CD4-positive, alpha-beta T cell treated with Interleukin-17A for 4 hours (primary cell): Measurements from ENCODE around the gene ASTN2.

Source experiments
- DNase-seq: peaks from one replicate; pipeline ENCODE4 v3.0.0-alpha.2; 2020; ENCODE audit warnings: mixed read lengths

Gene ASTN2

GRCh38 chr9:116646661-116647514 lies 768.0 kb downstream of the ASTN2 start:
- DNase-seq, result no peak

DNA sequence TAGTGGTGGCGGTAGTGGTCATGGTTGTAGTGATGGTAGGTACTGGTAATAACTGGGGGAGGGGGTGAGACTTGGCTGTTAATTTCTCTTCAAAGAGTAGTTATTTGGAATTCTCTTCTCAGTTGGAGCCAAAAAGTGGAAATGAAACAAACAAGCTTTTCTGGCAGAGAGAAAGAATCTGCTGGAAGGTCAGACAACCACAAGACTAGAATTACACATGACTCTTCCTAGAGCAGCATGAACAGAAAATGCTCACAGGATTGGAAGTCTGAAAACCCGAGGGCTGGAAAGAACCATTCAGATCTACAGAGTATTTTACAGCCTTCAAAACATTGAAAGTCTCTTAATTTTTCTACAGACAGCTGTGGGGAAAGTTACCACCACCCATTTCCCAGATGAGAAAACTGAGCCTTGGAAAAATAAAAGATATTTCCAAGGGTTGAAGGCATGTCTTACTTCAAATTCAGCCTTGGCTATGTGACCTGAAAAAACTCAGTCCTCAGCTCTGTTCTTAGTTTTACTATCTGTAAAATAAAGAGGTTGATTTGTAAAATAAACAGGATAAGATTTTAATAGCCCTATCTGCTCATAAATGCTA lies 770.7 kb downstream of the ASTN2 start:
- no peak for DNase-seq

DNA sequence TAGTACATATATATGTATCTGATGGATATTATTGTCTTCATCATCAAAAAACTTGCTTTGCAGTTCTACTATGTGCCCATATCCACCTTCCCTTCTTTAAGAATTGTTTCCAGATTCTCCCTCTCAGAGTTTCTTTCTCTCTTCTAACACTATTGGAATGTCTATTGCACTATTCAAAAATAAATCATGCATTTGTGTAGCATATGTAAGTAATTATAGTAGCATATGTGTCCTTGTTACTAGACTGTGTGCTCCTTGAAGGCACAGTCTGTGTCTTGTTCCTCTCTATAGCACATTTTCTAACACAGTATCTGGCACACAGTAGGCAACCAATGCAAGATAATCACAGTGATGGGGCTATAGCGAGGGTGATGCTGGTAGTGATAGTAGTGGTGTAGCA lies 771.2 kb downstream of the ASTN2 start:
- no peak for DNase-seq

GRCh38 chr9:116641292-116642059 lies 773.4 kb downstream of the ASTN2 start:
- DNase-seq, result no peak

DNA sequence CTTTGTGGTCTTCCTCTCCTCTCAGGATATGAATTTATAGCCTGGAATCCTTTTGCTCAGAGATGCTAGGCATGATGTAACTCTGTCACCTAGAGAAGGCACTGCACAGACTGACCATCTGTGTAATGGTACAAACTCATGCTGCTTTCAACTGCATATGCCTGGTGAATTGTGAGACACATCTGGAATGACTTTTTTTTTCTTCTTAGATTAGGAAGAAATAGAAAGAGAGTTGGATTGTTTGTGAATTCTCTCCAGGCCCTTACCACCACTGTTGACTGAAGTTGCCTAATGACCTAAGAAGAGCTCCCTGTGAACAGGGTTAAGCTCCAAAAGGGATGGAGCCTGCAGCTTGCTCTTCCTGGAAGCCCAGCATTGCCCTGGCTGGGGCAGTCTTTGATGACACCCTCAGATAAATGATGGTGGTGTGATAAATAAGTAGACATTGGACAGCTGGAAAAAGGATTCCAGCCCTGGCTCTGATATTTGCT lies 775.6 kb downstream of the ASTN2 start:
- DNase-seq, result no peak

DNA sequence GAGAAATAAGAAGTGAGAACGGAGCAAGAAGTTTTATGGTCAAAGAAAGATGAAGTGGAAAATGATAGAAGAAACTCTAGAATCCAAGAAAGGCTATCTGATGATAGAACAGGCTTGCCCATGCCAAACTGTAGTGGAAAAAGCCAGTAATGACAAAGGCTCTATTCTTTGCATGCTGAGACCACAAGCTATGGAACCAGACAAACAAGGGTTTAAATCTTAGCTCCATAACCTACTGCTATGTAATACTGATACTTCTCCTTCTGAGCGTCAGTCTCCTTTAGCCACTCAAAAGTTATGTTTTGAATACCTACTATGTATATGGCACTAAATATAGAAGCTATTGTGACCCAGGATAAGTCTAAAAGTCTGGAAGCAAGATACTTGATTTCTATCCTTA lies 778.9 kb downstream of the ASTN2 start:
- no peak for DNase-seq

- no peak for DNase-seq
Measured at GRCh38 chr9:116632990-116633838, 781.6 kb downstream of the ASTN2 start.

DNA sequence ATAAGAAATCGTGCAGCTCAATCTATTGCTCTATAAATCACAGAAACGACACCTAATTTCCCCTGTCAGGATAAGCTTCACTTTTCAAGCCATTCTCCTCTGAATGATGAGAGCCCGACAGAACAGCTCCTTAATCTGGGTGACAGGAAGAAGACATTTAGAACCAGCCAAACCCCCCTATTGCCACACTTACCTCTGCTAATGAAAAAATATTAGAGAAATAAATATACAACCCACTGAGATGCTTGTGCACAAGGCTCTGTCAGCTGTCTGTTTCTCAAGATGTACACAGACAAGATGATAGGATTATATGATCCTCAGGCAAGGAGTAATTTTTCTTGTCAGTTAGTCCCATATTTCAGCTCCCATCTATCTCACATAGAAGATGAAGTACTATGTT lies 785.2 kb downstream of the ASTN2 start:
- no peak for DNase-seq

- no peak for DNase-seq
Measured at GRCh38 chr9:116628716-116629115, 786.1 kb downstream of the ASTN2 start.

- DNase-seq, result no peak
Measured at GRCh38 chr9:116627433-116627832, 787.4 kb downstream of the ASTN2 start.

- DNase-seq, result no peak
Measured at GRCh38 chr9:116626762-116627161, 788.1 kb downstream of the ASTN2 start.

- no peak for DNase-seq
Measured at GRCh38 chr9:116623715-116624114, 791.1 kb downstream of the ASTN2 start.

DNA sequence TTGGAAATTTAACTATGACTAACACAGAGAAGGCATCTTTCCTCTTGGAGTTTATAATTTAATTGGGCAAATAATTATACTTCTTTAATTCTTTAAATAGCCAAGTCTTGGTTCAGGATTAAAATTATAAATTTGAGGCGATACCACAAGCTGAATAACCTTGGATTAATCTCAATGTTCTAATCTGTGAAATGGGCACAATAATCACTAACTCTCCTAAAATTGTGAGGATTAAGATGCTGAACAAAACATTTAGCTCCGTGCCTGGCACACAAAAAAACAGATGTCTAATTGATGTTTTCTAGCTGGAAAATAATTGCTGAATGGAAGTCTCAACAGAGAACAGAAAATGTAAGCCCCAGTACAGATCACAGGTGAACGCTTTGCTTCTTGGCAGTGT lies 797.5 kb downstream of the ASTN2 start:
- DNase-seq, result no peak

GRCh38 chr9:116616304-116616914 lies 798.4 kb downstream of the ASTN2 start:
- DNase-seq, result no peak

- no peak for DNase-seq
Measured at GRCh38 chr9:116608064-116608463, 806.8 kb downstream of the ASTN2 start.

DNA sequence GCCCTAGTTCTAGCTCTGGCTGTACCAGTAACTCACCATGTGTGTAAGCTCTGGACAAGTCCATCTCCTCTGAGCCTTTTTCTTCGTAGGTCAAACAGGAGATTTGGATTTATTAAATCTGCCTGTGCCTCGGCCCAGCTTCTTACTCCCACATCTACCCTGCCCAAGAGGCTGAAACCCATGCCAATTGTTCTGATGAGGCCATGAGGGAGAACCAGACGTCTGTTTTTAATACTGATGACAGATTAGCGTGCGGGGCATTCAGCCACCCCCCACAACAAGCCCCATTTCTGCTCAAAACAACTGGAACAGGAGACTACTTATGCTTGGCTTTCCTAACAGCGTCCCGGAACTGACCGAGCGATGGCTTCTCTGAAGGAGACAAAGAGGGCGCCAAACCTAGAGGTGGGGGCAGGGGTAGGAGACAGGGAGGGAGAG lies 808.9 kb downstream of the ASTN2 start:
- DNase-seq, result no peak

- no peak for DNase-seq
Measured at GRCh38 chr9:116605060-116605459, 809.8 kb downstream of the ASTN2 start.

DNA sequence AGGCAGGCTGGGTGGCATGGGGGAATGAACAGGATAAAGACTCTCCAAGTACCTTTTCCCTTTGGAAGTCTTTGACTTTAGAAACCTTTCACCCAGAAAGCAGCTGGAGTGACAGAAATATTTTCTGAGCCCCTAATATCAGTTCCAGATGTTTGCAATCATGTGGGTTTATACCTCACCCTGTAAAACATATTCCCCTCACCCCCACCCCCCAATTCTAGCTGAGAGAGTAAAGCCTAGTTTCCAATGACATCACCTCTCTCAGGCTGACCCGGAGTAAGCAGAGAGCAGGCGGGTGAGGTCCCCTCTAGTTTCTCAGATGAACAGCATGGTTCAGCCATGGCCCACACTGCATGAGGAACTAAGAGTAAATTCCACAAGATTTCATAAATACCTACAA lies 810.6 kb downstream of the ASTN2 start:
- DNase-seq, result no peak

DNA sequence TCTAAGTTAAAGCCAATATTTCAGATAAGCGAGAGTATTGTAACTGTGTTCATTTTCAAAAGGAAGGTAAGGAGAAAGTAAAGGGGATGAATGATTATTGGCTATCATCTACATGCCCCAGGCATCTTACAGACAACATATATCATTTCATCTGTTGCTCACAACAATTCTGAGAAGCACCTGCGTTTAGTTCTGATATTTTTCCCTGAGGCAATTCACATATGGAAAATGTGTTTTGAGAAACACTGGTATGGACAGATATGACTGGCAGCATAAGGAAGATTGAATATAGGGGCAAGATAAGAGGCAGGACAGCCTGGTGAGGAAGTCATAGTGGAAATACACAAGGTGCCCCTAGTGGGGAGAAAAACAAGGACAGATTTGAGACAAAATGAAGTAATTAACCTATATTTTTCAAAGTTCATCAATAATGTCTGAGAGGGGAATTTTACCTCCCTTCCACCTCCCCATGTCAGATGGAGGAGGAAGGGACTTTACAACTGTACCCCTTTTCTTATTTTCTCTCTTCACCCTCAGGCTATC lies 815.4 kb downstream of the ASTN2 start:
- DNase-seq, result no peak

- DNase-seq, result no peak
Measured at GRCh38 chr9:116596646-116597045, 818.2 kb downstream of the ASTN2 start.

DNA sequence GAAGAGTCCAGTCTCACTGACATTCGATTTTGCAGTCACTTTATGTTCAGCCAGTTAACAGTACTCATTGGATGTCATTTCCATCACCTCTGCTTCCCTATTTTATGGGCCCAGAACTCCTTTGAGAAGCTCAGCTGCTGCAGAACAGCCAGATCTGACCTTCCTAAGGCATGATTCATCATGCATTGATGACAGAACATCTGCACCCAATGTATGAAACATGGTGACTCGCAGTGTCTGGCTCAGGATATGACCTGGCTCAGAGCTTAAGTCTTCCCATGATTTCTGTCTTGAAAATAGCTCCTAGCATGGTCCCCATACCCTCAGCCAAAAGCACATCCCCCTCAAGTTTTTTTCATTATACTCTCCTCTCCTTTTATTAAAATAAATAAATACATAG lies 820.3 kb downstream of the ASTN2 start:
- no peak for DNase-seq

DNA sequence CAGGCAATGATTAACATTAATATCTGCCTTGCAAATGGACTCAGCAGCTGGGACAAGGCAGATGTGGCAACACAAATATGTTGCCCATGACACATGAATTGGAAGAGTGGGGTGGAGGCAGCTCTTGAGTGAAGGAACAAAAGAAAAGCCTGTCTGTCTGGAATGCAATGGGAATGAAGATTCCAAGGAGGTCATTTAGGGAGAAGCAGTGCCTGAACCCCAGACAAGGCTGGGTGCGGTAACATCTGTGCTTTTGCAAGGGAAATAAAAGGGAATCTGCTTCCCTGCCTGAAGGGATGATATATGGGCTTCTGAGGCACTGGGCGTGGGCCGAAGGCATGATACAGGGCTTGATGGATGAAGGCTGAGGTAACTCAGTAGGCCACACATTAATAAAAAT lies 821.9 kb downstream of the ASTN2 start:
- DNase-seq, result no peak
